Uterus (tissue), 4 donors: ENCODE measurements around the gene LINC01488. TPM values are rescaled to one million over a fixed set of nuclear protein-coding genes. Genes with fewer than 3 reads are reported as not detected.

Experiments used
- DNase-seq, 2 donors: peaks; one replicate each; pipeline ENCODE4 v3.0.0-alpha.2; 2019 to 2020
- H3K27ac ChIP-seq, 2 donors: fragments of 200-600 bp; sonication (generic); 1 replicate in 1 of 2; 2 replicates in 1 of 2; pipeline ENCODE4 v1.5.1; 2016 to 2018
- H3K27me3 ChIP-seq, 2 donors: fragments of 200-600 bp; sonication (generic); one replicate each; pipeline ENCODE4 v1.5.1; 2018 to 2019; ENCODE audit warnings: control low read depth in 1 of 2
- H3K36me3 ChIP-seq, 2 donors: fragments of 200-600 bp; sonication (generic); one replicate each; pipeline ENCODE4 v1.5.1; 2019; ENCODE audit warnings: control low read depth in 1 of 2
- H3K4me1 ChIP-seq, 2 donors: fragments of 200-600 bp; sonication (generic); one replicate each; pipeline ENCODE4 v1.5.1; 2018 to 2019; ENCODE audit warnings: control low read depth in 1 of 2
- H3K4me3 ChIP-seq, 2 donors: fragments of 200-600 bp; sonication (generic); 1 replicate in 1 of 2; 2 replicates in 1 of 2; pipeline ENCODE4 v1.5.1; 2018 to 2019; ENCODE audit warnings: mild to moderate bottlenecking in 1 of 2
- H3K9me3 ChIP-seq, 2 donors: fragments of 200-600 bp; sonication (generic); one replicate each; pipeline ENCODE4 v1.5.1; 2019; ENCODE audit warnings: control low read depth in 1 of 2
- POLR2A ChIP-seq, 2 donors: fragments of 450-650 bp; IDR thresholded peaks; one replicate each; pipeline ENCODE4 v1.6.1; 2016; ENCODE audit warnings: antibody characterized with exemption in 2 of 2, mild to moderate bottlenecking in 1 of 2, moderate library complexity in 1 of 2
- intact Hi-C: fragments of 100-400 bp; cut with DNase I; formaldehyde crosslinking; loops from one replicate; pipeline ENCODE4 v1.15.1; 2023; ENCODE audit warnings: low total_unique reads
- total RNA-seq, 4 donors: library from RNA; depleted of rRNA in 3 of 4; stranded (reverse); fragments of >200 nt in 3 of 4; gene quantifications; one replicate each; pipeline versions ENCODE4 v1.1.0 to v1.2.4, GENCODE V29; 2014 to 2023
- TF ChIP-seq, protein P1 (sequence below), 4 experiments: fragments of 200-600 bp in 2 of 4; fragments of 450-650 bp in 2 of 4; sonication (generic) in 2 of 4; IDR thresholded peaks; one replicate each; pipeline ENCODE4 v1.5.1; 2016 to 2019; ENCODE audit warnings: antibody characterized with exemption in 4 of 4, mild to moderate bottlenecking in 2 of 4, moderate library complexity in 1 of 4
- donor health status: DM: yes; HTN: yes; CAD: no.

LINC01488 gene
- total RNA-seq, 4 donors from 2014 or later: not detected

GRCh38 chr11:69493931-69494821, 12.7 kb downstream of the LINC01488 start:
- no peak for DNase-seq
- no peak overlapping the region for H3K27ac ChIP-seq

DNA sequence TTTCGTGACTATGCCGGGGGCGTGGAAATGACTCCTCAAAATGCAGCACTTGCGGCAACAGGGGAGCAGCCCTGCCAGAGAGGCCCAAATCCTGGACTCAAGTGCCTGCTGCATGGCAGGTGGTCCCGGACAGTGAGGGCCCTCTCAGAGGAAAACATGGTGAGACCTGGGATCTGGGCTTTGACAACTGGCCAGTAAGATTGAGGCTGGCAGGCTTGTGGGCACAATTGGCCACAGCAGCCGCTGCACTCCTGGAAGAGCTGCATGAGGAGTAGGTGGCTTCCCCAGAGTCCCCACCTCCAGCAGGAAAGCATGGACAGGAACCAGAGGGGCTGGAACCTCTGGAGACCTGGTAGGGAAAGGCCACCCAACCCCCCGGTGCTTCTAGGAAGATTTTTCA, 13.4 kb downstream of the LINC01488 start:
- intact Hi-C loops: no loop called here
- Histone ChIP-seq H3K4me3 (no peak overlapping the region), H3K27ac (no peak overlapping the region), H3K4me1 (peaks cover 0 to 11% of the 10 kb centered on the region in 2 donors), H3K9me3 (no peaks in the 10 kb centered on the region), H3K36me3 (no peaks in the 10 kb centered on the region), H3K27me3 (no peaks in the 10 kb centered on the region)
- TF ChIP-seq, protein P1, sequence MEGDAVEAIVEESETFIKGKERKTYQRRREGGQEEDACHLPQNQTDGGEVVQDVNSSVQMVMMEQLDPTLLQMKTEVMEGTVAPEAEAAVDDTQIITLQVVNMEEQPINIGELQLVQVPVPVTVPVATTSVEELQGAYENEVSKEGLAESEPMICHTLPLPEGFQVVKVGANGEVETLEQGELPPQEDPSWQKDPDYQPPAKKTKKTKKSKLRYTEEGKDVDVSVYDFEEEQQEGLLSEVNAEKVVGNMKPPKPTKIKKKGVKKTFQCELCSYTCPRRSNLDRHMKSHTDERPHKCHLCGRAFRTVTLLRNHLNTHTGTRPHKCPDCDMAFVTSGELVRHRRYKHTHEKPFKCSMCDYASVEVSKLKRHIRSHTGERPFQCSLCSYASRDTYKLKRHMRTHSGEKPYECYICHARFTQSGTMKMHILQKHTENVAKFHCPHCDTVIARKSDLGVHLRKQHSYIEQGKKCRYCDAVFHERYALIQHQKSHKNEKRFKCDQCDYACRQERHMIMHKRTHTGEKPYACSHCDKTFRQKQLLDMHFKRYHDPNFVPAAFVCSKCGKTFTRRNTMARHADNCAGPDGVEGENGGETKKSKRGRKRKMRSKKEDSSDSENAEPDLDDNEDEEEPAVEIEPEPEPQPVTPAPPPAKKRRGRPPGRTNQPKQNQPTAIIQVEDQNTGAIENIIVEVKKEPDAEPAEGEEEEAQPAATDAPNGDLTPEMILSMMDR (IDR thresholded peaks at IDR 0.05): no peak
- TF ChIP-seq POLR2A (IDR thresholded peaks at IDR 0.05): no peak
- DNase-seq: no peak

More at GRCh38 chr11:69493931-69494821, 12.7 kb downstream of the LINC01488 start:
- intact Hi-C loops: no loop called here
- Histone ChIP-seq H3K4me3 (no peak overlapping the region), H3K27me3 (no peaks in the 10 kb centered on the region), H3K4me1 (peaks cover 0 to 11% of the 10 kb centered on the region in 2 donors), H3K9me3 (no peaks in the 10 kb centered on the region), H3K36me3 (no peaks in the 10 kb centered on the region)
- no peak for TF ChIP-seq POLR2A (IDR thresholded peaks at IDR 0.05)
- TF ChIP-seq, protein P1 (IDR thresholded peaks at IDR 0.05): no peak

DNA sequence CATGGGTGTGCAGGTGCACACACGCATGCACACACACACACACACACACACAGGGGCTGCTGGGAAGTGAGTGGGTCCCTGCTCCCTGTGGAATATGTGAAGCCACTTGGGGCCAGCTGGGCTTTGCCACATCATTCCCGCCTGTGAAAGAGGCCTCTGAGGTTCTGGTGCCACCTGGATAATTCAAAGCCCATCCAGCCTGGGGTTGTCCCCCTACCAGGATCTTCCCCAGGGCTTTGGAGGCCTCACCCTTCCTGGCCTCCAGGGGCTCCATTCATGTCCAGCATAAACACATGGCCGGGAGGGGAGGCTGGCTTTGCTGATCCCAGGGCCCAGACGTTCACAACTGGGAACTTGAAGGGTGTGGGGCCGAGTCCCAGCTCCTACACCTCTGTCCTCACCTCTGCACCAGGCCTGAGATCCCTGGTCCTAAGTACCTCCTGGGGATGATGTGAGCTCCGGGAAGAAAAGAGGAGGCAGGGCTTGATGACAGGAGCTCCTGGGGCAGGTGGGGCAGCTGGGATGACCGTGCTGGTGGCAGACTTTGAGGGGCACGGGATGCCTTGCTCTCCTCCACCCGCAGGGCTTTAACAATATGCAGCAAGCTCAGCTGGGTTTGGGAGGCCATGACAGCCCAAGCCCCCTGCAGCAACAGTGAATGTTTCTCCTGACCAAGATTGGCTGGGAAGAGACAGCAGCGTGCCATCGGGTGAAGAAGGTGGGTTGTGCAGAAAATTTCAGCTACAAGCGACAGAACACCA, 14.2 kb downstream of the LINC01488 start:
- Histone ChIP-seq H3K9me3 (no peaks in the 10 kb centered on the region), H3K27me3 (no peaks in the 10 kb centered on the region), H3K36me3 (no peaks in the 10 kb centered on the region), H3K27ac (no peak overlapping the region), H3K4me1 (peaks cover 0 to 11% of the 10 kb centered on the region in 2 donors), H3K4me3 (no peak overlapping the region)
- DNase-seq: no peak
- no peak for TF ChIP-seq POLR2A (IDR thresholded peaks at IDR 0.05)
- TF ChIP-seq, protein P1 (IDR thresholded peaks at IDR 0.05): no peak
- intact Hi-C loops: no loop called here

DNA sequence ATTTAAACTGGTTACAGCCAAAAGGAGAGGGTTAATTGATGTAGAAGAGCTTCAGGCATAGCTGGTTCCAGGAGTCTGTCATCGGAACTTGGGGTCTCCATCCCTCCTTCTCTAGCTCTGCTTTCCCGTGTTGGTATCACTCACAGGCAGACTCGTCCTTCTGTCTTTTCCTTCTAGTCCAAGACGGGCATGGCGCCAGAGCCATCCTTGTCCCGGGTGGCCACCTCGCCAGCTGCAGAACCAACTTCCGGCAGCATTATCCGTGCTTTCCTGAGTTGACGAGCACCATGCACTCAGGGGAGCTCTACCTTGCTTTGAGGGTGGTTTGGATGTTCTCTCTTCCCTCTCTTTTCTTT, 14.7 kb downstream of the LINC01488 start:
- intact Hi-C loops: no loop called here

More for the DNA sequence above, 14.7 kb downstream of the LINC01488 start:
- no peak overlapping the region for H3K4me3 ChIP-seq
- H3K9me3 ChIP-seq: no peaks in the 10 kb centered on the region
- no peaks in the 10 kb centered on the region for H3K36me3 ChIP-seq
- H3K27ac ChIP-seq: peak overlapping the region in 1 of 2 donors; percentile 86
- no peak for DNase-seq
- no peaks in the 10 kb centered on the region for H3K27me3 ChIP-seq
- peaks cover 0 to 11% of the 10 kb centered on the region in 2 donors for H3K4me1 ChIP-seq
- no peak for TF ChIP-seq POLR2A (IDR thresholded peaks at IDR 0.05)
- TF ChIP-seq, protein P1 (IDR thresholded peaks at IDR 0.05): no peak
